Naive thymus-derived CD8-positive, alpha-beta T cell (primary cell): ENCODE measurements around the gene OOSP4B. TPM values are rescaled to one million over a fixed set of nuclear protein-coding genes. Genes with fewer than 3 reads are reported as not detected.
"Not testable (repeated sequence)": the region's sequence is repeated elsewhere in the genome, so short reads cannot be mapped to it uniquely, and the experiment has no call there.

Experiments
- ATAC-seq, 2 donors: fragments of 150-1000 bp; cut with Tn5 transposase in 1 of 2; sonication (Bioruptor Pico), chemical (Tn5 transposase) in 1 of 2; 1 replicate in 1 of 2; 2 replicates in 1 of 2; pipeline ENCODE4 v1.10.0; 2021; ENCODE audit warnings: mild to moderate bottlenecking in 2 of 2, moderate library complexity in 2 of 2
- POLR2A ChIA-PET: fragments of 350-600 bp; sonication (Branson Sonifier 250); formaldehyde crosslinking; loops from one replicate; lab custom pipeline; 2021; ENCODE audit warnings: antibody characterized with exemption; lab: Charles Lee
- DNase-seq, 10 donors: peaks; one replicate each; pipeline versions ENCODE4 v3.0.0 to v3.0.0-alpha.2; 2020 to 2022
- H3K27ac Mint-ChIP-seq, 10 donors: one replicate each; pipeline ENCODE4 v1.8.0; 2020 to 2022; ENCODE audit warnings: mild to moderate bottlenecking in 10 of 10, mixed read lengths in 10 of 10, moderate library complexity in 4 of 10, inconsistent platforms in 1 of 10
- H3K27me3 Mint-ChIP-seq, 5 donors: one replicate each; pipeline ENCODE4 v1.8.0; 2021 to 2022; ENCODE audit warnings: mixed read lengths in 5 of 5
- H3K36me3 Mint-ChIP-seq, 3 donors: one replicate each; pipeline ENCODE4 v1.8.0; 2020 to 2022; ENCODE audit warnings: mixed read lengths in 3 of 3, mild to moderate bottlenecking in 2 of 3, inconsistent platforms in 1 of 3
- H3K4me1 Mint-ChIP-seq, 4 donors: one replicate each; pipeline ENCODE4 v1.8.0; 2021 to 2022; ENCODE audit warnings: mixed read lengths in 4 of 4
- H3K4me3 Mint-ChIP-seq, 10 donors: one replicate each; pipeline ENCODE4 v1.8.0; 2020 to 2022; ENCODE audit warnings: mild to moderate bottlenecking in 10 of 10, mixed read lengths in 10 of 10, moderate library complexity in 6 of 10, inconsistent platforms in 1 of 10
- H3K9me3 Mint-ChIP-seq, 9 donors: one replicate each; pipeline ENCODE4 v1.8.0; 2020 to 2022; ENCODE audit warnings: mixed read lengths in 9 of 9, mild to moderate bottlenecking in 3 of 9, inconsistent platforms in 1 of 9, moderate library complexity in 1 of 9
- polyA plus RNA-seq, 3 donors: library from polyadenylated mRNA; unstranded; fragments of 300-500 nt; fragmentation: Illumina TruSeq; gene quantifications; one replicate each; pipeline ENCODE4 v1.2.3, GENCODE V29; 2021
- total RNA-seq, 8 experiments: library from RNA in 2 of 8; stranded (reverse) in 2 of 8; gene quantifications; one replicate each; pipeline ENCODE4 v1.2.3 and lab custom pipeline; 2021 to 2026

The OOSP4B gene
- not detected for total RNA-seq
- polyA plus RNA-seq: not detected
- 0 reads per million in 6 experiments for total RNA-seq (lab: John Stamatoyannopoulos, UW)

- peaks cover 0 to 4% (median 0%) of the 10 kb centered on the region in 9 donors for H3K9me3 Mint-ChIP-seq
- DNase-seq (no peak), ATAC-seq (no peak)
- H3K36me3 Mint-ChIP-seq: no peaks in the 10 kb centered on the region
- H3K27me3 Mint-ChIP-seq: peaks cover 4 to 15% (median 8%) of the 10 kb centered on the region in 5 donors
- no peaks in the 10 kb centered on the region for H3K4me1 Mint-ChIP-seq
- H3K4me3 Mint-ChIP-seq: no peak within 1 kb of the TSS
- H3K27ac Mint-ChIP-seq: no peak within 1 kb of the TSS
- POLR2A ChIA-PET: no interaction called here
Observed at GRCh38 chr11:60016881-60017280, at the start of gene OOSP4B. OOSP4B (plus strand) TSS chr11:60017181.

- Mint-ChIP-seq H3K27me3 (peaks cover 1 to 9% (median 7%) of the 10 kb centered on the region in 5 donors), H3K4me1 (no peaks in the 10 kb centered on the region), H3K4me3 (no peak overlapping the region), H3K27ac (no peak overlapping the region), H3K9me3 (no peaks in the 10 kb centered on the region), H3K36me3 (no peaks in the 10 kb centered on the region)
- ATAC-seq (no peak), DNase-seq (no peak)
- POLR2A ChIA-PET: no interaction called here
Observed at GRCh38 chr11:59967677-59968394, 49.1 kb upstream of the OOSP4B start.

- ATAC-seq: no peak
- POLR2A ChIA-PET: no interaction called here
Observed at GRCh38 chr11:59968395-59968783, 48.6 kb upstream of the OOSP4B start.

GRCh38 chr11:59973097-59973496 is 43.9 kb upstream of the OOSP4B start:
- peak overlapping the region in 1 of 10 donors; percentile 36 for H3K27ac Mint-ChIP-seq
- peaks cover 1 to 8% (median 7%) of the 10 kb centered on the region in 5 donors for H3K27me3 Mint-ChIP-seq
- H3K9me3 Mint-ChIP-seq: no peaks in the 10 kb centered on the region
- no peaks in the 10 kb centered on the region for H3K36me3 Mint-ChIP-seq
- ATAC-seq (no peak), DNase-seq (no peak)
- H3K4me3 Mint-ChIP-seq: no peak overlapping the region
- H3K4me1 Mint-ChIP-seq: no peaks in the 10 kb centered on the region
- POLR2A ChIA-PET: no interaction called here

More at GRCh38 chr11:59968395-59968783, 48.6 kb upstream of the OOSP4B start:
- Mint-ChIP-seq H3K27ac (no peak overlapping the region), H3K9me3 (no peaks in the 10 kb centered on the region), H3K4me1 (no peaks in the 10 kb centered on the region), H3K36me3 (no peaks in the 10 kb centered on the region), H3K4me3 (no peak overlapping the region), H3K27me3 (peaks cover 1 to 9% (median 7%) of the 10 kb centered on the region in 5 donors)
- no peak for DNase-seq

GRCh38 chr11:59981106-59981770 is 35.7 kb upstream of the OOSP4B start:
- no peak overlapping the region for H3K27ac Mint-ChIP-seq
- POLR2A ChIA-PET: no interaction called here
- peaks cover 10 to 35% (median 13%) of the 10 kb centered on the region in 5 donors for H3K27me3 Mint-ChIP-seq
- no peak overlapping the region for H3K4me3 Mint-ChIP-seq
- H3K9me3 Mint-ChIP-seq: peaks cover 0 to 3% (median 0%) of the 10 kb centered on the region in 9 donors
- DNase-seq (no peak), ATAC-seq (no peak)
- H3K36me3 Mint-ChIP-seq: no peaks in the 10 kb centered on the region
- no peaks in the 10 kb centered on the region for H3K4me1 Mint-ChIP-seq

- peaks cover 10 to 35% (median 13%) of the 10 kb centered on the region in 5 donors for H3K27me3 Mint-ChIP-seq
- H3K36me3 Mint-ChIP-seq, H3K9me3 Mint-ChIP-seq, H3K4me3 Mint-ChIP-seq, ATAC-seq, POLR2A ChIA-PET, DNase-seq, H3K27ac Mint-ChIP-seq, H3K4me1 Mint-ChIP-seq: not testable (repeated sequence)
Observed at GRCh38 chr11:59982037-59982436, 34.9 kb upstream of the OOSP4B start.

GRCh38 chr11:59983212-59983611 is 33.8 kb upstream of the OOSP4B start:
- H3K9me3 Mint-ChIP-seq: peaks cover 0 to 3% (median 0%) of the 10 kb centered on the region in 9 donors
- no peak overlapping the region for H3K27ac Mint-ChIP-seq
- H3K4me3 Mint-ChIP-seq: no peak overlapping the region
- H3K36me3 Mint-ChIP-seq: no peaks in the 10 kb centered on the region
- DNase-seq (no peak), ATAC-seq (no peak)
- H3K4me1 Mint-ChIP-seq: no peaks in the 10 kb centered on the region
- POLR2A ChIA-PET: no interaction called here
- peaks cover 7 to 35% (median 12%) of the 10 kb centered on the region in 5 donors for H3K27me3 Mint-ChIP-seq

GRCh38 chr11:59984368-59984767 is 32.6 kb upstream of the OOSP4B start:
- no peaks in the 10 kb centered on the region for H3K4me1 Mint-ChIP-seq
- H3K9me3 Mint-ChIP-seq: peaks cover 0 to 10% (median 4%) of the 10 kb centered on the region in 9 donors
- peaks cover 0 to 7% (median 0%) of the 10 kb centered on the region in 3 donors for H3K36me3 Mint-ChIP-seq
- no peak overlapping the region for H3K4me3 Mint-ChIP-seq
- peaks cover 3 to 27% (median 8%) of the 10 kb centered on the region in 5 donors for H3K27me3 Mint-ChIP-seq
- no peak overlapping the region for H3K27ac Mint-ChIP-seq
- POLR2A ChIA-PET: no interaction called here
- ATAC-seq (no peak), DNase-seq (no peak)

GRCh38 chr11:59990421-59990820 is 26.6 kb upstream of the OOSP4B start:
- Mint-ChIP-seq H3K9me3 (peaks cover 10 to 42% (median 20%) of the 10 kb centered on the region in 9 donors), H3K4me3 (no peak overlapping the region), H3K27ac (no peak overlapping the region), H3K27me3 (peaks cover 3 to 36% (median 11%) of the 10 kb centered on the region in 5 donors), H3K36me3 (peaks cover 0 to 25% (median 0%) of the 10 kb centered on the region in 3 donors), H3K4me1 (no peaks in the 10 kb centered on the region)
- POLR2A ChIA-PET: no interaction called here
- DNase-seq: no peak
- ATAC-seq: no peak

- Mint-ChIP-seq H3K4me1 (no peaks in the 10 kb centered on the region), H3K4me3 (no peak overlapping the region), H3K27ac (no peak overlapping the region), H3K27me3 (peaks cover 3 to 37% (median 11%) of the 10 kb centered on the region in 5 donors), H3K36me3 (peaks cover 0 to 25% (median 0%) of the 10 kb centered on the region in 3 donors), H3K9me3 (peaks cover 10 to 42% (median 20%) of the 10 kb centered on the region in 9 donors)
- ATAC-seq (no peak), DNase-seq (no peak)
- POLR2A ChIA-PET: no interaction called here
Observed at GRCh38 chr11:59992425-59992824, 24.6 kb upstream of the OOSP4B start.

- no peak for DNase-seq
- H3K9me3 Mint-ChIP-seq: peaks cover 0 to 6% (median 2%) of the 10 kb centered on the region in 9 donors
- H3K4me1 Mint-ChIP-seq: no peaks in the 10 kb centered on the region
- no peak overlapping the region for H3K4me3 Mint-ChIP-seq
- no peak for ATAC-seq
- POLR2A ChIA-PET: no interaction called here
- peaks cover 0 to 4% (median 0%) of the 10 kb centered on the region in 3 donors for H3K36me3 Mint-ChIP-seq
- peaks cover 4 to 61% (median 13%) of the 10 kb centered on the region in 5 donors for H3K27me3 Mint-ChIP-seq
- no peak overlapping the region for H3K27ac Mint-ChIP-seq
Observed at GRCh38 chr11:59997800-59998199, 19.2 kb upstream of the OOSP4B start.

GRCh38 chr11:59999691-60000090 is 17.3 kb upstream of the OOSP4B start:
- DNase-seq (no peak), ATAC-seq (no peak)
- H3K27ac Mint-ChIP-seq: no peak overlapping the region
- no peak overlapping the region for H3K4me3 Mint-ChIP-seq
- no peaks in the 10 kb centered on the region for H3K4me1 Mint-ChIP-seq
- peaks cover 1 to 52% (median 10%) of the 10 kb centered on the region in 5 donors for H3K27me3 Mint-ChIP-seq
- POLR2A ChIA-PET: no interaction called here
- H3K9me3 Mint-ChIP-seq: no peaks in the 10 kb centered on the region
- H3K36me3 Mint-ChIP-seq: no peaks in the 10 kb centered on the region

- no peaks in the 10 kb centered on the region for H3K36me3 Mint-ChIP-seq
- no peak overlapping the region for H3K27ac Mint-ChIP-seq
- no peak for ATAC-seq
- DNase-seq: no peak
- peaks cover 1 to 34% (median 5%) of the 10 kb centered on the region in 5 donors for H3K27me3 Mint-ChIP-seq
- H3K4me3 Mint-ChIP-seq: no peak overlapping the region
- no peaks in the 10 kb centered on the region for H3K4me1 Mint-ChIP-seq
- no peaks in the 10 kb centered on the region for H3K9me3 Mint-ChIP-seq
- POLR2A ChIA-PET: no interaction called here
Observed at GRCh38 chr11:60003729-60004128, 13.3 kb upstream of the OOSP4B start.
